Panc1 (cell line): Measurements from ENCODE around the gene FAM83B. TPM values are rescaled to one million over a fixed set of nuclear protein-coding genes. Genes with fewer than 3 reads are reported as not detected.
"Not testable (repeated sequence)": the region's sequence is repeated elsewhere in the genome, so short reads cannot be mapped to it uniquely, and the experiment has no call there.

Source experiments
- ATAC-seq: fragments of 200-7000 bp; cut with Tn5 transposase; 2 replicates; pipeline ENCODE4 v1.9.1; 2020; ENCODE audit warnings: mild to moderate bottlenecking, moderate library complexity
- BruUV-seq: library from RNA; stranded (reverse); fragments of 400-500 nt; replicated peaks from 2 replicates; lab custom pipeline; 2021; lab: Mats Ljungman, UMichigan
- CTCF ChIA-PET: fragments of 300-600 bp; sonication (Branson Sonifier 250); formaldehyde crosslinking; loops from one replicate; lab custom pipeline; 2022; ENCODE audit warnings: antibody characterized with exemption; lab: Charles Lee
- POLR2A ChIA-PET: fragments of 300-600 bp; sonication (Branson Sonifier 250); formaldehyde crosslinking; loops from one replicate; lab custom pipeline; 2022; ENCODE audit warnings: antibody characterized with exemption; lab: Charles Lee
- DNase-seq: peaks from one replicate; pipeline ENCODE4 v3.0.0-alpha.2; 2010; ENCODE audit warnings: low read depth, low spot score
- H3K27ac ChIP-seq: 2 replicates; pipeline ENCODE4 v1.5.1; 2011; ENCODE audit warnings: mild to moderate bottlenecking, low read length, inconsistent platforms
- H3K27me3 ChIP-seq: fragments of 200-500 bp; sonication (Bioruptor generic); 2 replicates; pipeline ENCODE4 v1.6.0; 2014; ENCODE audit warnings: low read length, inconsistent platforms; ENCODE audit not compliant: control insufficient read depth, insufficient read depth
- H3K36me3 ChIP-seq: fragments of 200-500 bp; sonication (Bioruptor generic); 2 replicates; pipeline ENCODE4 v1.5.1; 2014; ENCODE audit warnings: inconsistent platforms, mild to moderate bottlenecking, low read length, moderate library complexity; ENCODE audit not compliant: control insufficient read depth, insufficient read depth
- H3K4me1 ChIP-seq: 2 replicates; pipeline ENCODE4 v1.5.1; 2011; ENCODE audit warnings: inconsistent platforms, mild to moderate bottlenecking, low read length, moderate library complexity; ENCODE audit not compliant: control insufficient read depth, insufficient read depth
- H3K4me3 ChIP-seq, 2 experiments: 2 replicates each; pipeline ENCODE4 v1.5.1; 2011 to 2012; ENCODE audit warnings: low read depth in 2 of 2, low read length in 2 of 2, mild to moderate bottlenecking in 2 of 2, inconsistent platforms in 1 of 2, moderate library complexity in 1 of 2
- H3K9me3 ChIP-seq: fragments of 200-500 bp; sonication (Bioruptor generic); 2 replicates; pipeline ENCODE4 v1.5.1; 2014; ENCODE audit warnings: low read depth, mild to moderate bottlenecking, inconsistent platforms, low read length, moderate library complexity; ENCODE audit not compliant: control insufficient read depth, insufficient read depth
- POLR2AphosphoS5 ChIP-seq: IDR thresholded peaks from 2 replicates; pipeline ENCODE4 v1.6.1; 2012; ENCODE audit warnings: mild to moderate bottlenecking, low read depth, low read length, moderate library complexity
- SIN3A ChIP-seq: IDR thresholded peaks from 2 replicates; pipeline ENCODE4 v1.6.1; 2012; ENCODE audit warnings: low read depth, mild to moderate bottlenecking, low read length, moderate library complexity, borderline replicate concordance; ENCODE audit not compliant: insufficient read depth
- in situ Hi-C: cut with HindIII; loops from 2 replicates; pipeline ENCODE4 v1.10.0; 2016; ENCODE audit warnings: low sequenced_read_pairs, low pct_unique_long_range_greater_than_20kb
- intact Hi-C: fragments of 100-400 bp; cut with micrococcal nuclease; formaldehyde crosslinking; loops from one replicate; pipeline ENCODE4 v1.10.0; 2022; ENCODE audit not compliant: unreplicated experiment
- total RNA-seq: library from RNA; stranded (reverse); gene quantifications from one replicate; pipeline ENCODE4 v1.2.1, GENCODE V29; 2021; ENCODE audit not compliant: unreplicated experiment
- TF ChIP-seq, protein P1 (sequence below): fragments of 450-650 bp; IDR thresholded peaks from 2 replicates; pipeline ENCODE4 v1.5.1; 2017; ENCODE audit warnings: mild to moderate bottlenecking

The FAM83B gene
- total RNA-seq, 1 experiment from 2014 or later = not detected

DNA sequence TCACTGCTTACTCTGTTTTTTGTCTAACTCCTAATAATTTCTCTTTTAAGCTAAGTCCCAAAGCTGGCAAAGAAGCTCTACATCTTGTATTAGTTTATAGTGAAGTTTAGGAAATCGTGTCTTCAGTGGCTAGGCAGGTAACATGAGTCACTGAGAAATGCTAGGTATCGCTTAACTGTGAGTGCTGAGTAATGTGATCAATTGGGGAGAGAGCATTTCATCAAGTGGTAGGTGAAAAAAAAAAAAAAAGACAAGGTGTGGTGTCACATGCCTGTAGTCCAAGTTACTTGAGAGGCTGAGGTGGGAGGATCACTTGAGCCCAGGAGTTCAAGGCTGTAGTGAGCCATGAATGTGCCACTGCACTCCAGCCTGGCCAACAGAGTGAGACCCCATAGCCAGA, 125.3 kb downstream of the FAM83B start:
- TF ChIP-seq, protein P1, sequence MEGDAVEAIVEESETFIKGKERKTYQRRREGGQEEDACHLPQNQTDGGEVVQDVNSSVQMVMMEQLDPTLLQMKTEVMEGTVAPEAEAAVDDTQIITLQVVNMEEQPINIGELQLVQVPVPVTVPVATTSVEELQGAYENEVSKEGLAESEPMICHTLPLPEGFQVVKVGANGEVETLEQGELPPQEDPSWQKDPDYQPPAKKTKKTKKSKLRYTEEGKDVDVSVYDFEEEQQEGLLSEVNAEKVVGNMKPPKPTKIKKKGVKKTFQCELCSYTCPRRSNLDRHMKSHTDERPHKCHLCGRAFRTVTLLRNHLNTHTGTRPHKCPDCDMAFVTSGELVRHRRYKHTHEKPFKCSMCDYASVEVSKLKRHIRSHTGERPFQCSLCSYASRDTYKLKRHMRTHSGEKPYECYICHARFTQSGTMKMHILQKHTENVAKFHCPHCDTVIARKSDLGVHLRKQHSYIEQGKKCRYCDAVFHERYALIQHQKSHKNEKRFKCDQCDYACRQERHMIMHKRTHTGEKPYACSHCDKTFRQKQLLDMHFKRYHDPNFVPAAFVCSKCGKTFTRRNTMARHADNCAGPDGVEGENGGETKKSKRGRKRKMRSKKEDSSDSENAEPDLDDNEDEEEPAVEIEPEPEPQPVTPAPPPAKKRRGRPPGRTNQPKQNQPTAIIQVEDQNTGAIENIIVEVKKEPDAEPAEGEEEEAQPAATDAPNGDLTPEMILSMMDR = no peak
- no peak for TF ChIP-seq SIN3A
- in situ Hi-C loops (no loop called here), intact Hi-C loops (no loop called here)
- Histone ChIP-seq H3K27me3 (no peaks in the 10 kb centered on the region), H3K27ac (no peak overlapping the region), H3K9me3 (no peaks in the 10 kb centered on the region), H3K4me1 (no peaks in the 10 kb centered on the region), H3K4me3 (no peak overlapping the region), H3K36me3 (no peaks in the 10 kb centered on the region)
- CTCF ChIA-PET = no interaction called here
- BruUV-seq = no TSS peak
- ATAC-seq (no peak), DNase-seq (no peak)
- POLR2A ChIA-PET = interaction anchor here (0.6 kb wide), 1 partner anchor 31 kb away, joined by 3 read pairs; no protein-coding TSS in a partner anchor

GRCh38 chr6:54979161-54979560, 132.6 kb downstream of the FAM83B start:
- H3K4me3 ChIP-seq, DNase-seq, H3K27me3 ChIP-seq, ATAC-seq, H3K4me1 ChIP-seq, intact Hi-C loops, H3K27ac ChIP-seq, H3K9me3 ChIP-seq, H3K36me3 ChIP-seq, BruUV-seq, POLR2A ChIA-PET, CTCF ChIA-PET, in situ Hi-C loops: not testable (repeated sequence)

DNA sequence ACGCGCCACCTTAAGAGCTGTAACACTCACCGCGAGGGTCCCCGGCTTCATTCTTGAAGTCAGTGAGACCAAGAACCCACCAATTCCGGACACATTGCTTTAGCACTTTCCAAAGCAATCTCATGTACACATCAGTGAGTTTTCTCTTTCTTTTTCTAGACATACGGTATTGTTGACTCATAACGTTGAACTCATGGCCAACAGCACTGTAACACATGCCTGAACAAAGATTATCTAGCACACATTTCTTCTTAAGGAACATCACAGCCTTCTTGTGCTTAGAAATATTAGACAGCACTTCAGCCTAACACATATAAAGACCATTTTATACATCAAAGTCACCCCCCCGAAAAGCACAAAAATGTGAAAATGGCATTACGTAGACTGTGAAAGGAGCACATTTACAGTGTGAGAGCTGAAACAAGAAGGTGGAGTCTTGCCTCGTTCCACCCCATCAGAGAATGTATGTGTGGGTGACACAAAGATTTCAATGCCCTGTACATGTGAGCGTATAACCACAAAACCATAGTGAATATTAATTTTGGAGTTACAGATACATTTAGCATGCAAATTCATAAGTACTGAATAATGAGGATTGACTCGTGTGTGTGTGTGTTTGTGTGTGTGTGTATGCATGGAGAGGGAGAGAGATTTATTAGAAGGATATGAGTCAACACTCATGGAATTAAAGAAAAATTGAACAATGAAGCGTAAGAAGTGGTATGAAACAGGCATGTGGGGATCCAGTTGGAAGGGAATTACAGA, 134.1 kb downstream of the FAM83B start:
- H3K27me3 ChIP-seq = no peaks in the 10 kb centered on the region
- H3K4me3 ChIP-seq = no peak overlapping the region
- intact Hi-C loops (no loop called here), in situ Hi-C loops (no loop called here)
- H3K36me3 ChIP-seq = no peaks in the 10 kb centered on the region
- ChIA-PET POLR2A (no interaction called here), CTCF (no interaction called here)
- no TSS peak for BruUV-seq
- no peak overlapping the region for H3K27ac ChIP-seq
- ATAC-seq = no peak
- TF ChIP-seq, protein P1 = no peak
- TF ChIP-seq SIN3A = no peak
- H3K4me1 ChIP-seq = no peaks in the 10 kb centered on the region
- H3K9me3 ChIP-seq = no peaks in the 10 kb centered on the region; the same call in 1 of the 2 replicates
- no peak for DNase-seq

DNA sequence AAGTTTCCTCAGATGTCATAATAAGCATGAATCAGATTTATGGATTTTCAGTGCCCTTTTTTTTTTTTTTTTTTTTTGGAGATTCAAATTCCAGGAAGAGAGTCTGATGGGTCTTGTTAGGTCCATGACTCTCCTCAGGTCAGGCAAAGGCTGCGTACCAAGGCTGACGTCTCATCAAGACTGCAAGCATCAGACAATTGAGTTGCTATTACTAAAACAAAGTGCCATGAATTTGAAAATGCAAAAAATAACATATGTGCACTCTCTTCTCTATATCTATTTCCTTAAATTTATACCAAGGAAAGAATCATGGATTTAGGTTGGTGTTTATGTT, 134.7 kb downstream of the FAM83B start:
- DNase-seq (no peak), ATAC-seq (no peak)
- intact Hi-C loops = no loop called here
- TF ChIP-seq, protein P1 = no peak
- TF ChIP-seq POLR2AphosphoS5 = no peak
- POLR2A ChIA-PET = no interaction called here
- Histone ChIP-seq H3K27ac (no peak overlapping the region), H3K4me1 (no peaks in the 10 kb centered on the region), H3K27me3 (no peaks in the 10 kb centered on the region), H3K9me3 (no peaks in the 10 kb centered on the region; the same call in 1 of the 2 replicates), H3K36me3 (no peaks in the 10 kb centered on the region), H3K4me3 (no peak overlapping the region)
- in situ Hi-C loops = no loop called here
- CTCF ChIA-PET = no interaction called here
- no TSS peak for BruUV-seq
